Pulmonary artery endothelial cell (primary cell): ENCODE data around the gene PXDC1. TPM values are rescaled to one million over a fixed set of nuclear protein-coding genes. Genes with fewer than 3 reads are reported as not detected.
"Not testable (repeated sequence)": the region's sequence is repeated elsewhere in the genome, so short reads cannot be mapped to it uniquely, and the experiment has no call there.

Experiments used
- DNase-seq: peaks from one replicate; pipeline ENCODE4 v3.0.0-alpha.2; 2011; ENCODE audit warnings: low read depth, low spot score
- total RNA-seq: library from RNA; depleted of rRNA; stranded (reverse); fragments of >200 nt; gene quantifications from 2 replicates; pipeline ENCODE4 v1.2.3, GENCODE V29; 2014

Gene PXDC1
- total RNA-seq, 1 donor from 2014 or later, result 104 TPM

GRCh38 chr6:3734023-3734422, 17.5 kb downstream of the PXDC1 start:
- no peak for DNase-seq

GRCh38 chr6:3733321-3733925, 18.1 kb downstream of the PXDC1 start:
- no peak for DNase-seq

GRCh38 chr6:3732345-3733141, 19.0 kb downstream of the PXDC1 start:
- peak; percentile 75 for DNase-seq

GRCh38 chr6:3731700-3732099, 19.8 kb downstream of the PXDC1 start:
- no peak for DNase-seq

- no peak for DNase-seq
Measured at GRCh38 chr6:3729603-3730344, 21.7 kb downstream of the PXDC1 start.

- no peak for DNase-seq
Measured at GRCh38 chr6:3727593-3728108, 23.9 kb downstream of the PXDC1 start.

GRCh38 chr6:3727036-3727435, 24.5 kb downstream of the PXDC1 start:
- DNase-seq, result no peak

GRCh38 chr6:3726421-3726820, 25.1 kb downstream of the PXDC1 start:
- no peak for DNase-seq

- DNase-seq, result no peak
Measured at GRCh38 chr6:3725145-3726047, 26.1 kb downstream of the PXDC1 start.

GRCh38 chr6:3724451-3725144, 26.9 kb downstream of the PXDC1 start:
- no peak for DNase-seq

- DNase-seq, result no peak
Measured at GRCh38 chr6:3723966-3724365, 27.5 kb downstream of the PXDC1 start.

- no peak for DNase-seq
Measured at GRCh38 chr6:3723251-3723650, 28.3 kb downstream of the PXDC1 start.

- no peak for DNase-seq
Measured at GRCh38 chr6:3722785-3723184, 28.7 kb downstream of the PXDC1 start.

- no peak for DNase-seq
Measured at GRCh38 chr6:3721810-3722621, 29.5 kb downstream of the PXDC1 start.

- not testable (repeated sequence) for DNase-seq
Measured at GRCh38 chr6:3720770-3721169, 30.7 kb downstream of the PXDC1 start.

- no peak for DNase-seq
Measured at GRCh38 chr6:3719462-3720308, 31.8 kb downstream of the PXDC1 start.

GRCh38 chr6:3718407-3718806, 33.1 kb downstream of the PXDC1 start:
- DNase-seq, result no peak

GRCh38 chr6:3715285-3715684, 36.2 kb downstream of the PXDC1 start:
- no peak for DNase-seq

- DNase-seq, result no peak
Measured at GRCh38 chr6:3714768-3715167, 36.7 kb downstream of the PXDC1 start.
